ENCODE results near the gene POMT2. TPM values are rescaled to one million over a fixed set of nuclear protein-coding genes. Genes with fewer than 3 reads are reported as not detected.

POMT2 gene, protein sequence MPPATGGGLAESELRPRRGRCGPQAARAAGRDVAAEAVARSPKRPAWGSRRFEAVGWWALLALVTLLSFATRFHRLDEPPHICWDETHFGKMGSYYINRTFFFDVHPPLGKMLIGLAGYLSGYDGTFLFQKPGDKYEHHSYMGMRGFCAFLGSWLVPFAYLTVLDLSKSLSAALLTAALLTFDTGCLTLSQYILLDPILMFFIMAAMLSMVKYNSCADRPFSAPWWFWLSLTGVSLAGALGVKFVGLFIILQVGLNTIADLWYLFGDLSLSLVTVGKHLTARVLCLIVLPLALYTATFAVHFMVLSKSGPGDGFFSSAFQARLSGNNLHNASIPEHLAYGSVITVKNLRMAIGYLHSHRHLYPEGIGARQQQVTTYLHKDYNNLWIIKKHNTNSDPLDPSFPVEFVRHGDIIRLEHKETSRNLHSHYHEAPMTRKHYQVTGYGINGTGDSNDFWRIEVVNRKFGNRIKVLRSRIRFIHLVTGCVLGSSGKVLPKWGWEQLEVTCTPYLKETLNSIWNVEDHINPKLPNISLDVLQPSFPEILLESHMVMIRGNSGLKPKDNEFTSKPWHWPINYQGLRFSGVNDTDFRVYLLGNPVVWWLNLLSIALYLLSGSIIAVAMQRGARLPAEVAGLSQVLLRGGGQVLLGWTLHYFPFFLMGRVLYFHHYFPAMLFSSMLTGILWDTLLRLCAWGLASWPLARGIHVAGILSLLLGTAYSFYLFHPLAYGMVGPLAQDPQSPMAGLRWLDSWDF
- 10 to 100 TPM in 2 of 5 experiments, 1 to 10 TPM in 3; 6.9 to 15.3 (median 9.4) TPM for total RNA-seq
- under 1 TPM in 1 of 2 donors, not detected in 1; 0.39 TPM for polyA plus RNA-seq
- total RNA-seq, result 10.2 reads per million, percentile 36 among the genes with 10 or more reads in this experiment

DNA sequence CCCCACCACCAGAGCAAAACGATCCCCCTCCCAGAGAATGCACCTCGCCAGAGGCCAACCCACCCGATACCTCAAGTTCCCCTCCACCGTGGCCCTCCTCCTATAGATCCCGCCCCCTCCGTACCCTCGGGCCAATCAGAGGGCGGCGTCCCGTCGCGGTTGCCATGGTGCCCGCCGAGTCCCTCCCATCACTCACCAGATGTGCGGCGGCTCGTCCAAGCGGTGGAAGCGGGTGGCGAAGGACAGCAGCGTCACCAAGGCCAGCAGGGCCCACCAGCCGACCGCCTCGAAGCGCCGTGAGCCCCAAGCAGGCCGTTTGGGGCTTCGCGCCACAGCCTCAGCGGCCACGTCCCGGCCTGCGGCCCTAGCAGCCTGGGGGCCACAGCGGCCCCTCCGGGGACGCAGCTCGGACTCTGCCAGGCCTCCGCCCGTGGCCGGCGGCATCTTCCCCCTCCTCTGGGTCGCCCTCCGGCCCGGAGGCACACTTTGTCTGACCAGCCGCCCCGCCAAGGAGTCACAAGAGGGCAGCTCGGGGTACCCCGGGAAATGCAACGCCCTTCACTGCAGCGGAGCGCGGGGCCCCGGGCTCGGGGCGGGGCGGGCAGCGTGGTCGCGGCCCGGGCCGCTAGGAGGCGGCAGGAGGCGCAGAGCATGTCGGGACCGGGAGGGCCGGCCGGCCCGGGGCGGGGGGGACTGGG, at the start of gene POMT2:
TSS of gene POMT2 (minus strand) at position 646 of the 698 bp plus-strand sequence. CDS start at position 444, 202 bp downstream.
- Histone ChIP-seq H3K36me3 (ENCODE audit: control insufficient read depth in 2 of 3, insufficient read depth in 3 of 3, low read length in 3 of 3) (peaks cover 0 to 3% (median 0%) of the 10 kb centered on the region in 3 experiments), H3K4me3 (ENCODE audit: low read length) (peak within 1 kb of the TSS; percentile 97), H3K27me3 (ENCODE audit: control insufficient read depth in 2 of 2, insufficient read depth in 2 of 2, low read length in 2 of 2) (no peaks in the 10 kb centered on the region), H3K27ac (ENCODE audit: low read depth, low read length) (peak within 1 kb of the TSS; percentile 93), H3K4me1 (ENCODE audit: control insufficient read depth in 2 of 2, insufficient read depth in 2 of 2, low read length in 2 of 2) (peaks cover 0 to 6% of the 10 kb centered on the region in 2 donors), H3K9me3 (ENCODE audit: control insufficient read depth in 2 of 3, low read length in 3 of 3) (no peaks in the 10 kb centered on the region)
- Mint-ChIP-seq H3K27ac (peak within 1 kb of the TSS; percentile 95 to 99 (median 99)), H3K4me1 (peaks cover 12 to 21% (median 16%) of the 10 kb centered on the region in 7 donors), H3K9me3 (no peaks in the 10 kb centered on the region), H3K4me3 (peak within 1 kb of the TSS; percentile 94 to 99 (median 98)), H3K36me3 (no peaks in the 10 kb centered on the region), H3K27me3 (no peaks in the 10 kb centered on the region)
- ATAC-seq (peak; percentile 71), DNase-seq (peak; percentile 87 to 94 (median 91))
- ChIA-PET POLR2A (interaction anchor here (1.2 to 1.8 kb wide), 11 partner anchors 12 to 480 kb away, joined by 3 to 9 read pairs (median 4); partner anchors contain the start of genes ADCK1, CIPC, IRF2BPL and SAMD15), CTCF (interaction anchor here (0.6 to 0.7 kb wide), 2 partner anchors 167 to 304 kb away, joined by 3 to 4 read pairs; no protein-coding TSS in a partner anchor)
- intact Hi-C loops (cut with micrococcal nuclease), result loop anchor here (1.0 to 10.0 kb wide), 12 partner anchors 196 to 1660 kb away; partner anchors contain the start of genes GPATCH2L (in 2 of the 2), ALKBH1 (in 1 of the 2), CIPC (in 1 of the 2) and ERG28 (in 1 of the 2)

DNA sequence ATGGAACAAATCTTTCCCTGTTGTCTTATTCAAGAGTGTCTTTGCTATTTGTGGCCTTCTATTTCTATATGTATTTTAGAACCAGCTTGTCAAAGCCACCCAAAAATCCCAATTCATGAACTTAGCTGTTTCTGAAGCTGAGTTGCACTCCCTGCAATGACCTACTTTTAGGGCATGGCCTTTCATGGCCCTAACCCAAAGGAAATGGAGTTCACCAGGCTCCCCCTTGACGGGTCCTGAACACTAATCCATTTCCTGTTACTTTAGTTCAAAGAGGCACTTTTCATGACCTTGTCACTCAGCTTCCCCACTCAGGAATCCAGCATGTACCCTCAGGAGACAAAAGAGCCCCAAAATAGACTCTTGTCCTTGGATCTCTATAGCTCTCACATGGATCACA, 48.6 kb upstream of the POMT2 start:
- H3K9me3 ChIP-seq (ENCODE audit: control insufficient read depth in 2 of 3, low read length in 3 of 3), result no peaks in the 10 kb centered on the region
- Mint-ChIP-seq H3K36me3 (peaks cover 0 to 26% (median 3%) of the 10 kb centered on the region in 5 donors), H3K27me3 (no peaks in the 10 kb centered on the region), H3K27ac (no peak overlapping the region), H3K4me1 (peaks cover 23 to 41% (median 32%) of the 10 kb centered on the region in 7 donors), H3K9me3 (peaks cover 0 to 4% (median 0%) of the 10 kb centered on the region in 11 donors), H3K4me3 (peak overlapping the region in 1 of 10 donors; percentile 18)
- intact Hi-C loops (cut with micrococcal nuclease), result no loop called here
- no peak overlapping the region for H3K27ac ChIP-seq (ENCODE audit: low read depth, low read length)
- ATAC-seq (no peak), DNase-seq (no peak)
- ChIA-PET POLR2A (no interaction called here), CTCF (no interaction called here)
- no peaks in the 10 kb centered on the region for H3K36me3 ChIP-seq (ENCODE audit: control insufficient read depth in 2 of 3, insufficient read depth in 3 of 3, low read length in 3 of 3)
- no peak overlapping the region for H3K4me3 ChIP-seq (ENCODE audit: low read length)
- peaks cover 0 to 7% of the 10 kb centered on the region in 2 donors for H3K4me1 ChIP-seq (ENCODE audit: control insufficient read depth in 2 of 2, insufficient read depth in 2 of 2, low read length in 2 of 2)
- no peaks in the 10 kb centered on the region for H3K27me3 ChIP-seq (ENCODE audit: control insufficient read depth in 2 of 2, insufficient read depth in 2 of 2, low read length in 2 of 2)

DNA sequence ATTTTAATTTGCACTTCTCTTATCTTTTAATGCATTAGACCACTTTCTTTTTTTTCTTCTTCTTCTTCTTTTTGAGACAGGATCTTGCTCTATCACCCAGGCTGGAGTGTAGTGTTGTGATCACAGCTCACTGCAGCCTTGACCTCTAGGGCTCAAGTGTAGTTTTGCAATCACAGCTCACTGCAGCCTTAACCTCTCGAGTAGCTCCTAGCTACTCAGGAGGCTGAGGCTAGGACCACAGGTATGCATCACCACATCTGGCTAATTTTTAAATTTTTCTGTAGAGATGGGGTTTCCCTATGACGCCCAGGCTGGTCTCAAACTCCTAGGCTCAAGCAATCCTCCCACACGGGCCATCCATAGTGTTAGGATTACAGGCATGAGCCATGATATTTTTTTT, 43.5 kb upstream of the POMT2 start:
- ChIA-PET POLR2A (no interaction called here), CTCF (no interaction called here)
- peak overlapping the region in 1 of 9 donors; percentile 70 for H3K27ac Mint-ChIP-seq

DNA sequence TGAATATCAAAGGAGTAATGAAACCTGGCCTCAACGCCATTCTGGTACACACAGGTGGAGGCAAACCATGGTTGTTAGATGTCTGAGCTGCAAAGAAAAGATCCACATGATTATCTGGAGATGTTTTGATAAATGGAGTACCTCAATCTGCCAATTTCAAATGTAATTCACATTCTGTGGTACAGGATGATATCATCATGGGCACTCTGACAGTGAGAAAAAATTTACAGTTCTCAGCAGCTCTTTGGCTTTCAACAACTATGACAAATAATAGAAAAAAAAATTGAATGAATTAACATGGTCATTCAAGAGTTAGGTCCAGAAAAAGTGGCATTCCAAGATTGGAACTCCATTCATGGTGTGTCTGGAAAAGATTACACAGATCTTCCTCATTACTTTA, 38.9 kb upstream of the POMT2 start:
- Mint-ChIP-seq H3K36me3 (peaks cover 0 to 17% (median 4%) of the 10 kb centered on the region in 5 donors), H3K9me3 (no peaks in the 10 kb centered on the region), H3K4me1 (peaks cover 0 to 14% (median 4%) of the 10 kb centered on the region in 7 donors), H3K4me3 (no peak overlapping the region), H3K27ac (no peak overlapping the region), H3K27me3 (no peaks in the 10 kb centered on the region)
- Histone ChIP-seq H3K9me3 (ENCODE audit: control insufficient read depth in 2 of 3, low read length in 3 of 3) (no peaks in the 10 kb centered on the region), H3K4me1 (ENCODE audit: control insufficient read depth in 2 of 2, insufficient read depth in 2 of 2, low read length in 2 of 2) (no peaks in the 10 kb centered on the region), H3K36me3 (ENCODE audit: control insufficient read depth in 2 of 3, insufficient read depth in 3 of 3, low read length in 3 of 3) (no peaks in the 10 kb centered on the region), H3K27ac (ENCODE audit: low read depth, low read length) (no peak overlapping the region), H3K27me3 (ENCODE audit: control insufficient read depth in 2 of 2, insufficient read depth in 2 of 2, low read length in 2 of 2) (no peaks in the 10 kb centered on the region), H3K4me3 (ENCODE audit: low read length) (no peak overlapping the region)
- POLR2A ChIA-PET, result no interaction called here
- intact Hi-C loops (cut with micrococcal nuclease), result no loop called here
- CTCF ChIA-PET, result no interaction called here
- DNase-seq (no peak), ATAC-seq (no peak)

More for the DNA sequence above, 43.5 kb upstream of the POMT2 start:
- DNase-seq (no peak), ATAC-seq (no peak)
- Mint-ChIP-seq H3K9me3 (no peaks in the 10 kb centered on the region), H3K4me1 (peaks cover 3 to 17% (median 6%) of the 10 kb centered on the region in 7 donors), H3K36me3 (peaks cover 0 to 21% (median 10%) of the 10 kb centered on the region in 5 donors), H3K4me3 (no peak overlapping the region), H3K27me3 (no peaks in the 10 kb centered on the region)
- no peak overlapping the region for H3K27ac ChIP-seq (ENCODE audit: low read depth, low read length)
- no peaks in the 10 kb centered on the region for H3K36me3 ChIP-seq (ENCODE audit: control insufficient read depth in 2 of 3, insufficient read depth in 3 of 3, low read length in 3 of 3)
- H3K4me3 ChIP-seq (ENCODE audit: low read length), result no peak overlapping the region
- intact Hi-C loops (cut with micrococcal nuclease), result no loop called here
- H3K9me3 ChIP-seq (ENCODE audit: control insufficient read depth in 2 of 3, low read length in 3 of 3), result no peaks in the 10 kb centered on the region
- H3K27me3 ChIP-seq (ENCODE audit: control insufficient read depth in 2 of 2, insufficient read depth in 2 of 2, low read length in 2 of 2), result no peaks in the 10 kb centered on the region
- H3K4me1 ChIP-seq (ENCODE audit: control insufficient read depth in 2 of 2, insufficient read depth in 2 of 2, low read length in 2 of 2), result peaks cover 0 to 1% of the 10 kb centered on the region in 2 donors

DNA sequence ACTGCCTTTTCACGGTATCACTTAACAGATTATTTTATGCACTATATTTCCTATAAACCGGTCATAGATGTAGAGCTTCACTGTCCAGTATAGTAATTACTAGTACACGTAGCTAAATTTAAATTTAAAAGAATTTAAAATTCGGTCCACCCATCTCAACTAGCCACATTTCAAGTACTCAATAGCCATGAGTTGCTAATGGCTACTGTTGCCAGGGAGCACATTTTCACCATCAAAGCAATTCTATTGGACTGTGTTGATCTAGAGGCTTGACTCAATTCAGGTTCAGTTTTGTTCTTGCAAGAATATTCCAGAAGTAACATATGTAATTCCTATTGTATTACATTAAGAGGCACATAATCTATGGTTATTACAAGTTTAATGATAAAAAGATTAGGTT, 36.2 kb upstream of the POMT2 start:
- ChIA-PET POLR2A (no interaction called here), CTCF (no interaction called here)
- Histone ChIP-seq H3K4me3 (ENCODE audit: low read length) (no peak overlapping the region), H3K36me3 (ENCODE audit: control insufficient read depth in 2 of 3, insufficient read depth in 3 of 3, low read length in 3 of 3) (no peaks in the 10 kb centered on the region), H3K27ac (ENCODE audit: low read depth, low read length) (no peak overlapping the region), H3K27me3 (ENCODE audit: control insufficient read depth in 2 of 2, insufficient read depth in 2 of 2, low read length in 2 of 2) (no peaks in the 10 kb centered on the region), H3K9me3 (ENCODE audit: control insufficient read depth in 2 of 3, low read length in 3 of 3) (no peaks in the 10 kb centered on the region), H3K4me1 (ENCODE audit: control insufficient read depth in 2 of 2, insufficient read depth in 2 of 2, low read length in 2 of 2) (no peaks in the 10 kb centered on the region)
- Mint-ChIP-seq H3K27ac (no peak overlapping the region), H3K36me3 (peaks cover 0 to 16% (median 4%) of the 10 kb centered on the region in 5 donors), H3K9me3 (no peaks in the 10 kb centered on the region), H3K4me3 (no peak overlapping the region), H3K4me1 (peaks cover 0 to 13% (median 0%) of the 10 kb centered on the region in 7 donors), H3K27me3 (no peaks in the 10 kb centered on the region)
- intact Hi-C loops (cut with micrococcal nuclease), result no loop called here
- DNase-seq (no peak), ATAC-seq (no peak)

DNA sequence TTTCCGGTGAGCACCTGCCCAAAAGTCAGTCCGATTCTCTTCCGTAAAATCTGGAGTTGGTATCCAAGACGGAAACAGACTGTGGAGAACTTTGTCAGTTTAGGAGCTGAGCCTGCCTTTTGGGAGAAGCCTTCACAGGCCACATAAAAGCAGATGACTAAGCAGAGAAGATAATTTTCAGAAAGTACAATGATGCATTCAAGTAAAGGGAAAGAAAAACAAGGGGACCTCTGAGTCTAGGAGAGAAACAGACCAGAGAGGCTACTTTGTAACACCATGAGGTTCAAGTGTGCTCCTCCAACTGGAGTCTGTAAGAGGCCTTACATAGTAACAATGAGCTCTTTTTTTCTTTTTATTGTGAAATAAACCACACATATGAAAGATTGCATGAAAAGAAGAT, 35.1 kb upstream of the POMT2 start:
- no peaks in the 10 kb centered on the region for H3K27me3 ChIP-seq (ENCODE audit: control insufficient read depth in 2 of 2, insufficient read depth in 2 of 2, low read length in 2 of 2)
- DNase-seq, result no peak
- H3K9me3 Mint-ChIP-seq, result no peaks in the 10 kb centered on the region
- no peak overlapping the region for H3K4me3 ChIP-seq (ENCODE audit: low read length)
- intact Hi-C loops (cut with micrococcal nuclease), result no loop called here
- POLR2A ChIA-PET, result no interaction called here
- H3K27ac Mint-ChIP-seq, result peak overlapping the region in 1 of 9 donors; percentile 4
- H3K27me3 Mint-ChIP-seq, result no peaks in the 10 kb centered on the region
- no peaks in the 10 kb centered on the region for H3K9me3 ChIP-seq (ENCODE audit: control insufficient read depth in 2 of 3, low read length in 3 of 3)
- H3K36me3 Mint-ChIP-seq, result peaks cover 0 to 12% (median 2%) of the 10 kb centered on the region in 5 donors
- H3K36me3 ChIP-seq (ENCODE audit: control insufficient read depth in 2 of 3, insufficient read depth in 3 of 3, low read length in 3 of 3), result no peaks in the 10 kb centered on the region
- CTCF ChIA-PET, result no interaction called here
- H3K27ac ChIP-seq (ENCODE audit: low read depth, low read length), result no peak overlapping the region
- no peak overlapping the region for H3K4me3 Mint-ChIP-seq
- no peak for ATAC-seq
- H3K4me1 ChIP-seq (ENCODE audit: control insufficient read depth in 2 of 2, insufficient read depth in 2 of 2, low read length in 2 of 2), result no peaks in the 10 kb centered on the region
- H3K4me1 Mint-ChIP-seq, result peaks cover 0 to 12% (median 0%) of the 10 kb centered on the region in 7 donors

Data from naive thymus-derived CD4-positive, alpha-beta T cell (primary cell).